ENCODE results near the gene UBA52.

DNA sequence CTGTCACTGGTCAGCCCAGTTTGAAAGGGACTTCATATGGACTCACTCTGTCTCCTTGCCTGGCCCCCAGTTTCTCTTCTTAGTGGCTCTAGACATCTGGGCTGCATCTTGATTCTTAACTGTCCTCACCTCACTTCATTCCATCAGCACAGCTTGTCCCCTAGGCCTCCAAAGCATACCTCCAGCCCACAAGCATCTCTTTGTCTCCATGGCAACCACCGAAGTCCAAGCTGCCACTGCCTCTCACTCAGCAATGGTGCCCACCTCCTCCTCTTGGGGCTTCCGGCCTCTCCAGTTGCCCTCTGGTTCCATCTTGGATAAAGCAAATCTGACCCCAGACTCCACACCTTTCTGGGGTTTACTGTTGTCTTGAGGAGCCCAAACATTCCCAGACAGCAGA, 55.2 kb downstream of the UBA52 start:
- TF ChIP-seq, protein P1, sequence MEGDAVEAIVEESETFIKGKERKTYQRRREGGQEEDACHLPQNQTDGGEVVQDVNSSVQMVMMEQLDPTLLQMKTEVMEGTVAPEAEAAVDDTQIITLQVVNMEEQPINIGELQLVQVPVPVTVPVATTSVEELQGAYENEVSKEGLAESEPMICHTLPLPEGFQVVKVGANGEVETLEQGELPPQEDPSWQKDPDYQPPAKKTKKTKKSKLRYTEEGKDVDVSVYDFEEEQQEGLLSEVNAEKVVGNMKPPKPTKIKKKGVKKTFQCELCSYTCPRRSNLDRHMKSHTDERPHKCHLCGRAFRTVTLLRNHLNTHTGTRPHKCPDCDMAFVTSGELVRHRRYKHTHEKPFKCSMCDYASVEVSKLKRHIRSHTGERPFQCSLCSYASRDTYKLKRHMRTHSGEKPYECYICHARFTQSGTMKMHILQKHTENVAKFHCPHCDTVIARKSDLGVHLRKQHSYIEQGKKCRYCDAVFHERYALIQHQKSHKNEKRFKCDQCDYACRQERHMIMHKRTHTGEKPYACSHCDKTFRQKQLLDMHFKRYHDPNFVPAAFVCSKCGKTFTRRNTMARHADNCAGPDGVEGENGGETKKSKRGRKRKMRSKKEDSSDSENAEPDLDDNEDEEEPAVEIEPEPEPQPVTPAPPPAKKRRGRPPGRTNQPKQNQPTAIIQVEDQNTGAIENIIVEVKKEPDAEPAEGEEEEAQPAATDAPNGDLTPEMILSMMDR (IDR thresholded peaks at IDR 0.05; ENCODE audit: low read length): no peak
- no peak for TF ChIP-seq EZH2phosphoT487 (IDR thresholded peaks at IDR 0.05; ENCODE audit: low read length)
- TF ChIP-seq EZH2 (optimal IDR thresholded peaks at IDR 0.05; ENCODE audit: low read depth, low read length): no peak

Data from MM.1S (cell line).